GM19467 (cell line): ENCODE measurements around the gene TRDN.

Source experiments
- ATAC-seq: cut with Tn5 transposase; IDR thresholded peaks from one replicate; pipeline ENCODE4 v1.9.1; 2021; ENCODE audit warnings: mild to moderate bottlenecking, moderate library complexity; ENCODE audit not compliant: unreplicated experiment

TRDN gene

GRCh38 chr6:123420512-123420911, 216.2 kb downstream of the TRDN start:
- ATAC-seq, result no peak

- ATAC-seq, result no peak
Measured at GRCh38 chr6:123418071-123418470, 218.7 kb downstream of the TRDN start.

- no peak for ATAC-seq
Measured at GRCh38 chr6:123417535-123417934, 219.2 kb downstream of the TRDN start.

GRCh38 chr6:123415844-123416468, 220.8 kb downstream of the TRDN start:
- peak; percentile 95 for ATAC-seq

- ATAC-seq, result no peak
Measured at GRCh38 chr6:123404975-123405374, 231.8 kb downstream of the TRDN start.

GRCh38 chr6:123402052-123402451, 234.7 kb downstream of the TRDN start:
- peak; percentile 70 for ATAC-seq

- no peak for ATAC-seq
Measured at GRCh38 chr6:123398072-123398471, 238.7 kb downstream of the TRDN start.

- ATAC-seq, result no peak
Measured at GRCh38 chr6:123393331-123393730, 243.4 kb downstream of the TRDN start.

GRCh38 chr6:123383718-123384117, 253.0 kb downstream of the TRDN start:
- ATAC-seq, result no peak

GRCh38 chr6:123380257-123380656, 256.5 kb downstream of the TRDN start:
- no peak for ATAC-seq

- ATAC-seq, result no peak
Measured at GRCh38 chr6:123372737-123373136, 264.0 kb downstream of the TRDN start.

- no peak for ATAC-seq
Measured at GRCh38 chr6:123363912-123364311, 272.8 kb downstream of the TRDN start.

GRCh38 chr6:123360359-123360758, 276.4 kb downstream of the TRDN start:
- no peak for ATAC-seq

- ATAC-seq, result no peak
Measured at GRCh38 chr6:123352705-123353104, 284.0 kb downstream of the TRDN start.

GRCh38 chr6:123352279-123352678, 284.5 kb downstream of the TRDN start:
- ATAC-seq, result no peak

- ATAC-seq, result no peak
Measured at GRCh38 chr6:123343836-123344235, 292.9 kb downstream of the TRDN start.

- ATAC-seq, result no peak
Measured at GRCh38 chr6:123338394-123338793, 298.4 kb downstream of the TRDN start.

- no peak for ATAC-seq
Measured at GRCh38 chr6:123333000-123333756, 303.6 kb downstream of the TRDN start.

- no peak for ATAC-seq
Measured at GRCh38 chr6:123332070-123332469, 304.7 kb downstream of the TRDN start.

GRCh38 chr6:123329337-123329736, 307.4 kb downstream of the TRDN start:
- ATAC-seq, result no peak

GRCh38 chr6:123323452-123324329, 313.1 kb downstream of the TRDN start:
- ATAC-seq, result no peak

GRCh38 chr6:123321020-123321419, 315.7 kb downstream of the TRDN start:
- no peak for ATAC-seq
